CD4-positive, alpha-beta T cell (primary cell): ENCODE results near the gene EIF3J. TPM values are rescaled to one million over a fixed set of nuclear protein-coding genes. Genes with fewer than 3 reads are reported as not detected.

Source experiments
- ATAC-seq: fragments of 200-7000 bp; cut with Tn5 transposase; one replicate; pipeline ENCODE4 v1.10.0; 2022; ENCODE audit warnings: mild to moderate bottlenecking; ENCODE audit not compliant: poor library complexity
- CTCF ChIA-PET: fragments of 350-600 bp; sonication (Branson Sonifier 250); formaldehyde crosslinking; loops from one replicate; lab custom pipeline; 2021; ENCODE audit warnings: antibody characterized with exemption, inconsistent platforms; lab: Charles Lee
- POLR2A ChIA-PET: fragments of 350-600 bp; sonication (Branson Sonifier 250); formaldehyde crosslinking; loops from one replicate; lab custom pipeline; 2021; ENCODE audit warnings: antibody characterized with exemption, inconsistent platforms; lab: Charles Lee
- DNase-seq, 14 experiments: peaks; one replicate each; pipeline ENCODE4 v3.0.0-alpha.2; 2013 to 2020; ENCODE audit warnings: mixed read lengths in 2 of 14
- H3K27ac ChIP-seq, 2 donors: one replicate each; pipeline versions ENCODE4 v1.5.1 to v1.7.0; 2013; ENCODE audit warnings: low read length in 2 of 2, low read depth in 1 of 2, mild to moderate bottlenecking in 1 of 2
- H3K27me3 ChIP-seq, 2 experiments: 1 replicate in 1 of 2; 2 replicates in 1 of 2; pipeline versions ENCODE4 v1.6.1 to v1.7.0; 2013; ENCODE audit warnings: low read length in 2 of 2, control low read depth in 1 of 2, mild to moderate bottlenecking in 1 of 2, moderate library complexity in 1 of 2; ENCODE audit not compliant: insufficient read depth in 2 of 2, control insufficient read depth in 1 of 2
- H3K36me3 ChIP-seq: one replicate; pipeline ENCODE4 v1.6.1; 2013; ENCODE audit warnings: low read length, control low read depth; ENCODE audit not compliant: insufficient read depth
- H3K4me1 ChIP-seq: one replicate; pipeline ENCODE4 v1.6.1; 2013; ENCODE audit warnings: low read length, control low read depth; ENCODE audit not compliant: insufficient read depth
- H3K4me3 ChIP-seq: one replicate; pipeline ENCODE4 v1.5.1; 2013; ENCODE audit warnings: mild to moderate bottlenecking, low read length, moderate library complexity
- H3K9me3 ChIP-seq, 2 experiments: 1 replicate in 1 of 2; 2 replicates in 1 of 2; pipeline versions ENCODE4 v1.6.1 to v1.7.0; 2013; ENCODE audit warnings: low read length in 2 of 2, mild to moderate bottlenecking in 2 of 2, control low read depth in 1 of 2, moderate library complexity in 1 of 2; ENCODE audit not compliant: control insufficient read depth in 1 of 2, insufficient read depth in 1 of 2
- H3K27ac Mint-ChIP-seq: one replicate; pipeline ENCODE4 v1.8.0; 2020; ENCODE audit warnings: mixed read lengths
- H3K27me3 Mint-ChIP-seq: one replicate; pipeline ENCODE4 v1.8.0; 2021; ENCODE audit warnings: mixed read lengths
- H3K36me3 Mint-ChIP-seq: one replicate; pipeline ENCODE4 v1.8.0; 2021; ENCODE audit warnings: low read depth, mixed read lengths
- H3K4me1 Mint-ChIP-seq: one replicate; pipeline ENCODE4 v1.8.0; 2021; ENCODE audit warnings: low read depth, mixed read lengths
- H3K4me3 Mint-ChIP-seq: one replicate; pipeline ENCODE4 v1.8.0; 2020; ENCODE audit warnings: mild to moderate bottlenecking, mixed read lengths
- H3K9me3 Mint-ChIP-seq: one replicate; pipeline ENCODE4 v1.8.0; 2020; ENCODE audit warnings: mixed read lengths
- CTCF ChIP-seq: fragments of 200-600 bp; IDR thresholded peaks from one replicate; pipeline ENCODE4 v1.8.0; 2022; ENCODE audit warnings: antibody characterized with exemption, mild to moderate bottlenecking
- intact Hi-C, 2 experiments: fragments of 100-400 bp; cut with DNase I in 1 of 2; cut with micrococcal nuclease in 1 of 2; formaldehyde crosslinking; loops; one replicate each; pipeline versions ENCODE4 v1.15.1 to v1.9.0; 2023 to 2025; cut with DNase I, micrococcal nuclease
- total RNA-seq, 174 experiments: library from RNA in 2 of 174; stranded (reverse) in 2 of 174; gene quantifications; one replicate each; pipeline ENCODE4 v1.2.3 and lab custom pipeline; 2021 to 2026

Gene EIF3J
- total RNA-seq, 2 experiments from 2014 or later: 67.6 to 69.2 TPM

- H3K4me3 Mint-ChIP-seq: no peak overlapping the region
- Histone ChIP-seq H3K9me3 (no peaks in the 10 kb centered on the region), H3K27ac (no peak overlapping the region), H3K36me3 (peaks cover 64% of the 10 kb centered on the region), H3K4me1 (no peaks in the 10 kb centered on the region), H3K4me3 (no peak overlapping the region), H3K27me3 (no peaks in the 10 kb centered on the region)
- no peak for TF ChIP-seq CTCF
- H3K4me1 Mint-ChIP-seq: peaks cover 15% of the 10 kb centered on the region
- peaks cover 80% of the 10 kb centered on the region for H3K36me3 Mint-ChIP-seq
- H3K27ac Mint-ChIP-seq: no peak overlapping the region
- intact Hi-C loops: no loop called here
- no peaks in the 10 kb centered on the region for H3K27me3 Mint-ChIP-seq
- ATAC-seq (no peak), DNase-seq (no peak)
- ChIA-PET POLR2A (no interaction called here), CTCF (no interaction called here)
- no peaks in the 10 kb centered on the region for H3K9me3 Mint-ChIP-seq
Observed at GRCh38 chr15:44492040-44492439, 44.9 kb upstream of the EIF3J start.

DNA sequence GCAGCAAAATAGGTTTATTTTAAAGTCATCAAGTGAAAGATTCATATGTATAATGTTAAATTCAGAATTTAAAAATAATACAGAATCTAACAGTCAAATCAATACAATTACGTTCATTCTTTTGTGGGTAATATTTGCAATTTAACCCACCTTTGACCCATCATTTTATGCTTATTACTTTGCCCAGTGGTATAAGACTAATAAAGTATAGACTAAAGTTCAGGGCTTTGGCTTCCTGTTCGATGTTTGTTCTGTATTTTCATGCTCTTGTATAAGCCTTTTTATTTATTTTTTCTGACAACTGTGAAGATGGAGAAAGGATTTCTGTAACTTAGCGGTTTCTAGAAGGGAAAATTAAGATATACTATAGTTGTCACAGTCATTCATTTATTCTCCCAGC, 44.3 kb upstream of the EIF3J start:
- Mint-ChIP-seq H3K9me3 (no peaks in the 10 kb centered on the region), H3K36me3 (peaks cover 75% of the 10 kb centered on the region), H3K4me1 (peaks cover 11% of the 10 kb centered on the region), H3K4me3 (no peak overlapping the region), H3K27me3 (no peaks in the 10 kb centered on the region), H3K27ac (peak overlapping the region; percentile 34)
- no peak overlapping the region for H3K4me3 ChIP-seq
- peaks cover 63% of the 10 kb centered on the region for H3K36me3 ChIP-seq
- ATAC-seq (no peak), DNase-seq (no peak)
- intact Hi-C loops: no loop called here
- no peaks in the 10 kb centered on the region for H3K4me1 ChIP-seq
- TF ChIP-seq CTCF: no peak
- no peaks in the 10 kb centered on the region for H3K9me3 ChIP-seq
- CTCF ChIA-PET: no interaction called here
- POLR2A ChIA-PET: no interaction called here
- H3K27ac ChIP-seq: no peak overlapping the region
- H3K27me3 ChIP-seq: no peaks in the 10 kb centered on the region

DNA sequence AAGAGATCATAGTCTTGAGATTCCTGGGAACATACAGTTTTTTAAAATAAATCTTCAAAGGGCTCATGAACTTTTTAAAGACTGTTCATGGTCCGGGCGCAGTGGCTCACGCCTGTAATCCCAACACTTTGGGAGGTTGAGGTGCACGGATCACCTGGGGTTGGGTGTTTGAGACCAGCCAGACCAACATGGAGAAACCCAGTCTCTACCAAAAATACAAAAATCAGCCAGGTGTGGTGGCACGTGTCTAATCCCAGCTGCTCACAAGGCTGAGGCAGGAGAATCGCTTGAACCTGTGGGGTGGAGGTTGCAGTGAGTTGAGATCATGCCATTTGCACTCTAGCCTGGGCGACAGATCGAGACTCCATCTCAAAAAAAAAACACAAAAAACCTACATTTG, 41.4 kb upstream of the EIF3J start:
- TF ChIP-seq CTCF: no peak
- DNase-seq (no peak), ATAC-seq (no peak)
- Mint-ChIP-seq H3K9me3 (no peaks in the 10 kb centered on the region), H3K27me3 (no peaks in the 10 kb centered on the region), H3K36me3 (peaks cover 69% of the 10 kb centered on the region), H3K4me1 (peaks cover 11% of the 10 kb centered on the region), H3K27ac (no peak overlapping the region), H3K4me3 (no peak overlapping the region)
- POLR2A ChIA-PET: no interaction called here
- Histone ChIP-seq H3K4me3 (no peak overlapping the region), H3K36me3 (peaks cover 61% of the 10 kb centered on the region), H3K27ac (no peak overlapping the region), H3K27me3 (no peaks in the 10 kb centered on the region), H3K9me3 (no peaks in the 10 kb centered on the region), H3K4me1 (no peaks in the 10 kb centered on the region)
- intact Hi-C loops: no loop called here
- CTCF ChIA-PET: no interaction called here
